Transverse colon (tissue), 4 donors: ENCODE data around the gene ELAVL1.

Source experiments
- CTCF ChIP-seq, 5 experiments: fragments of 200-600 bp in 3 of 5; fragments of 450-650 bp in 2 of 5; sonication (generic) in 3 of 5; IDR thresholded peaks; 1 replicate in 2 of 5; 2 replicates in 3 of 5; pipeline ENCODE4 v1.5.1; 2016 to 2017; ENCODE audit warnings: antibody characterized with exemption in 5 of 5, inconsistent platforms in 3 of 5, mild to moderate bottlenecking in 2 of 5, moderate library complexity in 1 of 5
- POLR2AphosphoS5 ChIP-seq, 3 donors: sonication (generic); formaldehyde crosslinking; IDR thresholded peaks; one replicate each; pipeline ENCODE4 v1.6.1; 2016; ENCODE audit warnings: antibody characterized with exemption in 3 of 3

- TF ChIP-seq CTCF (IDR thresholded peaks at IDR 0.05), result no peak
- TF ChIP-seq POLR2AphosphoS5 (IDR thresholded peaks at IDR 0.05), result no peak
These were observed 40.1 kb downstream of the ELAVL1 start for GRCh38 chr19:7965259-7965841.
